Panc1 (cell line): Measurements from ENCODE around the gene PRKCQ. TPM values are rescaled to one million over a fixed set of nuclear protein-coding genes. Genes with fewer than 3 reads are reported as not detected.

Experiments
- ATAC-seq: fragments of 200-7000 bp; cut with Tn5 transposase; 2 replicates; pipeline ENCODE4 v1.9.1; 2020; ENCODE audit warnings: mild to moderate bottlenecking, moderate library complexity
- BruUV-seq: library from RNA; stranded (reverse); fragments of 400-500 nt; replicated peaks from 2 replicates; lab custom pipeline; 2021; lab: Mats Ljungman, UMichigan
- CTCF ChIA-PET: fragments of 300-600 bp; sonication (Branson Sonifier 250); formaldehyde crosslinking; loops from one replicate; lab custom pipeline; 2022; ENCODE audit warnings: antibody characterized with exemption; lab: Charles Lee
- POLR2A ChIA-PET: fragments of 300-600 bp; sonication (Branson Sonifier 250); formaldehyde crosslinking; loops from one replicate; lab custom pipeline; 2022; ENCODE audit warnings: antibody characterized with exemption; lab: Charles Lee
- DNase-seq: peaks from one replicate; pipeline ENCODE4 v3.0.0-alpha.2; 2010; ENCODE audit warnings: low read depth, low spot score
- H3K27ac ChIP-seq: 2 replicates; pipeline ENCODE4 v1.5.1; 2011; ENCODE audit warnings: mild to moderate bottlenecking, low read length, inconsistent platforms
- H3K27me3 ChIP-seq: fragments of 200-500 bp; sonication (Bioruptor generic); 2 replicates; pipeline ENCODE4 v1.6.0; 2014; ENCODE audit warnings: low read length, inconsistent platforms; ENCODE audit not compliant: control insufficient read depth, insufficient read depth
- H3K36me3 ChIP-seq: fragments of 200-500 bp; sonication (Bioruptor generic); 2 replicates; pipeline ENCODE4 v1.5.1; 2014; ENCODE audit warnings: inconsistent platforms, mild to moderate bottlenecking, low read length, moderate library complexity; ENCODE audit not compliant: control insufficient read depth, insufficient read depth
- H3K4me1 ChIP-seq: 2 replicates; pipeline ENCODE4 v1.5.1; 2011; ENCODE audit warnings: inconsistent platforms, mild to moderate bottlenecking, low read length, moderate library complexity; ENCODE audit not compliant: control insufficient read depth, insufficient read depth
- H3K4me3 ChIP-seq, 2 experiments: 2 replicates each; pipeline ENCODE4 v1.5.1; 2011 to 2012; ENCODE audit warnings: low read depth in 2 of 2, low read length in 2 of 2, mild to moderate bottlenecking in 2 of 2, inconsistent platforms in 1 of 2, moderate library complexity in 1 of 2
- H3K9me3 ChIP-seq: fragments of 200-500 bp; sonication (Bioruptor generic); 2 replicates; pipeline ENCODE4 v1.5.1; 2014; ENCODE audit warnings: low read depth, mild to moderate bottlenecking, inconsistent platforms, low read length, moderate library complexity; ENCODE audit not compliant: control insufficient read depth, insufficient read depth
- POLR2AphosphoS5 ChIP-seq: IDR thresholded peaks from 2 replicates; pipeline ENCODE4 v1.6.1; 2012; ENCODE audit warnings: mild to moderate bottlenecking, low read depth, low read length, moderate library complexity
- REST ChIP-seq, 2 experiments: IDR thresholded peaks; 2 replicates each; pipeline ENCODE4 v1.6.1; 2011 to 2012; ENCODE audit warnings: low read depth in 2 of 2, control low read depth in 1 of 2, low read length in 1 of 2, mild to moderate bottlenecking in 1 of 2, moderate library complexity in 1 of 2; ENCODE audit not compliant: insufficient read depth in 1 of 2
- SIN3A ChIP-seq: IDR thresholded peaks from 2 replicates; pipeline ENCODE4 v1.6.1; 2012; ENCODE audit warnings: low read depth, mild to moderate bottlenecking, low read length, moderate library complexity, borderline replicate concordance; ENCODE audit not compliant: insufficient read depth
- TCF7L2 ChIP-seq: IDR thresholded peaks from 2 replicates; pipeline ENCODE4 v1.6.1; 2011; ENCODE audit warnings: mild to moderate bottlenecking, low read depth, low read length, inconsistent platforms
- in situ Hi-C: cut with HindIII; loops from 2 replicates; pipeline ENCODE4 v1.10.0; 2016; ENCODE audit warnings: low sequenced_read_pairs, low pct_unique_long_range_greater_than_20kb
- intact Hi-C: fragments of 100-400 bp; cut with micrococcal nuclease; formaldehyde crosslinking; loops from one replicate; pipeline ENCODE4 v1.10.0; 2022; ENCODE audit not compliant: unreplicated experiment
- total RNA-seq: library from RNA; stranded (reverse); gene quantifications from one replicate; pipeline ENCODE4 v1.2.1, GENCODE V29; 2021; ENCODE audit not compliant: unreplicated experiment
- TF ChIP-seq, protein P1 (sequence below): fragments of 450-650 bp; IDR thresholded peaks from 2 replicates; pipeline ENCODE4 v1.5.1; 2017; ENCODE audit warnings: mild to moderate bottlenecking

The PRKCQ gene
- total RNA-seq, 1 experiment from 2014 or later, result 0.23 TPM

GRCh38 chr10:6384847-6385246 is 195.2 kb downstream of the PRKCQ start:
- ATAC-seq (no peak), DNase-seq (no peak)
- Histone ChIP-seq H3K4me3 (no peak overlapping the region), H3K36me3 (no peaks in the 10 kb centered on the region), H3K27ac (no peak overlapping the region), H3K9me3 (no peaks in the 10 kb centered on the region), H3K27me3 (no peaks in the 10 kb centered on the region), H3K4me1 (no peaks in the 10 kb centered on the region)
- ChIA-PET CTCF (no interaction called here), POLR2A (no interaction called here)
- in situ Hi-C loops, result no loop called here
- no TSS peak for BruUV-seq
- intact Hi-C loops, result no loop called here
- TF ChIP-seq TCF7L2, result no peak
- TF ChIP-seq REST (IDR thresholded peaks at IDR 0.05; ENCODE audit: insufficient read depth in 1 of 2, low read depth in 2 of 2, low read length in 1 of 2), result no peak
- TF ChIP-seq, protein P1, sequence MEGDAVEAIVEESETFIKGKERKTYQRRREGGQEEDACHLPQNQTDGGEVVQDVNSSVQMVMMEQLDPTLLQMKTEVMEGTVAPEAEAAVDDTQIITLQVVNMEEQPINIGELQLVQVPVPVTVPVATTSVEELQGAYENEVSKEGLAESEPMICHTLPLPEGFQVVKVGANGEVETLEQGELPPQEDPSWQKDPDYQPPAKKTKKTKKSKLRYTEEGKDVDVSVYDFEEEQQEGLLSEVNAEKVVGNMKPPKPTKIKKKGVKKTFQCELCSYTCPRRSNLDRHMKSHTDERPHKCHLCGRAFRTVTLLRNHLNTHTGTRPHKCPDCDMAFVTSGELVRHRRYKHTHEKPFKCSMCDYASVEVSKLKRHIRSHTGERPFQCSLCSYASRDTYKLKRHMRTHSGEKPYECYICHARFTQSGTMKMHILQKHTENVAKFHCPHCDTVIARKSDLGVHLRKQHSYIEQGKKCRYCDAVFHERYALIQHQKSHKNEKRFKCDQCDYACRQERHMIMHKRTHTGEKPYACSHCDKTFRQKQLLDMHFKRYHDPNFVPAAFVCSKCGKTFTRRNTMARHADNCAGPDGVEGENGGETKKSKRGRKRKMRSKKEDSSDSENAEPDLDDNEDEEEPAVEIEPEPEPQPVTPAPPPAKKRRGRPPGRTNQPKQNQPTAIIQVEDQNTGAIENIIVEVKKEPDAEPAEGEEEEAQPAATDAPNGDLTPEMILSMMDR, result no peak
- no peak for TF ChIP-seq POLR2AphosphoS5
- TF ChIP-seq SIN3A, result no peak

GRCh38 chr10:6384031-6384430 is 196.0 kb downstream of the PRKCQ start:
- H3K27ac ChIP-seq, result no peak overlapping the region
- ChIA-PET POLR2A (no interaction called here), CTCF (no interaction called here)
- BruUV-seq, result no TSS peak
- no peaks in the 10 kb centered on the region for H3K36me3 ChIP-seq
- TF ChIP-seq REST (IDR thresholded peaks at IDR 0.05; ENCODE audit: insufficient read depth in 1 of 2, low read depth in 2 of 2, low read length in 1 of 2), result no peak
- TF ChIP-seq SIN3A, result no peak
- TF ChIP-seq, protein P1, result no peak
- TF ChIP-seq POLR2AphosphoS5, result no peak
- TF ChIP-seq TCF7L2, result no peak
- DNase-seq (no peak), ATAC-seq (no peak)
- H3K27me3 ChIP-seq, result no peaks in the 10 kb centered on the region
- no peaks in the 10 kb centered on the region for H3K9me3 ChIP-seq
- intact Hi-C loops, result no loop called here
- no peaks in the 10 kb centered on the region for H3K4me1 ChIP-seq
- no peak overlapping the region for H3K4me3 ChIP-seq
- in situ Hi-C loops, result no loop called here
